Measurements from ENCODE around the gene LBHD2.

The LBHD2 gene

DNA sequence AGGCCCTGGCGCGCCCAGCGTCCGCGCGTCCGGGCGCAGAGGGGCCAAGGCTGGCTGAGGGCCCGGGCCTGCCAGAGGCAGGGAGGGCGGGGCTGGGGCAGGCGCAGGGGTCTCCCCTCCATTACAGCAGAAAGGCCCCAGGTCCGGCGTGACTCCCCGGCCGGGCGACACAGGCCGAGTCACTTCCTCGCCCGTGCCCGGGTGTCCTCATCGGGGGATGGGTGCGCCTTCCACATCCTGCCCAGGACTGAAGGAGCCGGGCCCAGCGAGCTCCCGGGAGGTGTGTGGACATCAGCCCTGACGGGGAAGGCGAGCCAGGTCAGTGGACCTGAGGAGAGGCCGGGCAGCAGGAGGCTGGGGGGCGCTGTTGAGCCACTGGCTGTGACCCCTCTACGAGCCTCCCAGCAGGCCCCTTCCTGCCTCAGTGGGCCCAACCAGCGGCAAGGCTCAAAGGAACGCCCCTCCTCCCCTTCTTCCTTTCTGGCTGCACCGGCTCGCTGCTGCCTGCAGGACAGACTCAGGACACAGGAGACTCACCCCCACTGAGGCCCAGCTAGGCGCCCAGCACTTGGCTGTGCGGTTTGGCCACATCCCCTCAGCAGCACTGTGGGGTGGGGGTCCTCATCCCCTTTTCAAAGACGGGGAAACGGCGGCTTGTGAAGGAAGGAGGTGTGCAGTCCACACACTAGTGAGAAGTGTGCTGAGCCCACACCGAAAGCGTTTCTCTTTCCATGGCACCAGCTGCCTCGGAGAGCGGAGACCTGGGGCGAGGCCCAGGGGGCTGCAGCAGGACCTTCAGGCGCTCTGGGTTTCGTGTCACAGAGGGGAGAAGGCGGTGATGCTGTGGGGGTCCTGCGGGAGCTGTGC lies 39.9 kb downstream of the LBHD2 start:
- Histone ChIP-seq H3K4me1 (ENCODE audit: low read length) (peaks cover 8% of the 10 kb centered on the region), H3K9ac (ENCODE audit: low read length) (no peak overlapping the region)

DNA sequence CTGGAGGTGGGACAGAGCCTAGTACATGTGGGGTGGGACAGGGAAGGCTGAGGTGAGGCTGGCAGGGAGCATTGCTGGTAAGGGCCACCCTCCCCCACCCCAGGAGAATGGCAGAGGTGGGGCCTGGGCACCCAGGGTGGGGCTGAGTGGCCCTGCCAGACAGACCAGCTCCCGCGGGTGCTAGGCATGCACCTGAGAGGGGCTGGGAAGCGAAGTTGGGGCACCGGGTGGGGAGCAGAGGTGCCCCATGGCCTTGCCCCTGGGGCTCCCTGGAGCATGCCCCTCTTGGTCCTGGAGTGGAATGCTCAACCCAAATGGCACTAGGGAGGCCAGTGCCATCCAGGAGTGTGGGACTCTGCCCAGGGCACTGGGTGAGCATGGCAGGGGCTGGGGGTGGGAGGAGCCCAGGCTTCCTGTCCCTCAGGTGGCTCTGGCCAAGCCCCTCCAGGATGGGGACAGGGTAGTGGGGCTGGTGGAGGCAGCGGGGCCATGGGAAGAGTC lies 40.5 kb downstream of the LBHD2 start:
- no peaks in the 10 kb centered on the region for H3K9me3 ChIP-seq (ENCODE audit: insufficient read depth, low read length)
- H3K4me1 ChIP-seq (ENCODE audit: low read length): peaks cover 5% of the 10 kb centered on the region; the same call in 1 of the 2 replicates
- no peak overlapping the region for H3K27ac ChIP-seq (ENCODE audit: low read length)
- no peaks in the 10 kb centered on the region for H3K27me3 ChIP-seq (ENCODE audit: low read depth, low read length)
- TF ChIP-seq, protein P1, sequence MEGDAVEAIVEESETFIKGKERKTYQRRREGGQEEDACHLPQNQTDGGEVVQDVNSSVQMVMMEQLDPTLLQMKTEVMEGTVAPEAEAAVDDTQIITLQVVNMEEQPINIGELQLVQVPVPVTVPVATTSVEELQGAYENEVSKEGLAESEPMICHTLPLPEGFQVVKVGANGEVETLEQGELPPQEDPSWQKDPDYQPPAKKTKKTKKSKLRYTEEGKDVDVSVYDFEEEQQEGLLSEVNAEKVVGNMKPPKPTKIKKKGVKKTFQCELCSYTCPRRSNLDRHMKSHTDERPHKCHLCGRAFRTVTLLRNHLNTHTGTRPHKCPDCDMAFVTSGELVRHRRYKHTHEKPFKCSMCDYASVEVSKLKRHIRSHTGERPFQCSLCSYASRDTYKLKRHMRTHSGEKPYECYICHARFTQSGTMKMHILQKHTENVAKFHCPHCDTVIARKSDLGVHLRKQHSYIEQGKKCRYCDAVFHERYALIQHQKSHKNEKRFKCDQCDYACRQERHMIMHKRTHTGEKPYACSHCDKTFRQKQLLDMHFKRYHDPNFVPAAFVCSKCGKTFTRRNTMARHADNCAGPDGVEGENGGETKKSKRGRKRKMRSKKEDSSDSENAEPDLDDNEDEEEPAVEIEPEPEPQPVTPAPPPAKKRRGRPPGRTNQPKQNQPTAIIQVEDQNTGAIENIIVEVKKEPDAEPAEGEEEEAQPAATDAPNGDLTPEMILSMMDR (IDR thresholded peaks at IDR 0.05; ENCODE audit: low read depth, low read length): no peak
- no peak for TF ChIP-seq EZH2phosphoT487 (IDR thresholded peaks at IDR 0.05; ENCODE audit: low read depth)
- H3K79me2 ChIP-seq (ENCODE audit: low read length): no peaks in the 10 kb centered on the region
- H2AFZ ChIP-seq (ENCODE audit: low read depth, low read length): no peak overlapping the region
- H3K4me2 ChIP-seq (ENCODE audit: low read length): no peak overlapping the region
- H3K4me3 ChIP-seq (ENCODE audit: low read length): no peak overlapping the region
- H4K20me1 ChIP-seq (ENCODE audit: insufficient read depth, low read length): no peaks in the 10 kb centered on the region
- H3K36me3 ChIP-seq (replicated peaks; ENCODE audit: low read depth, low read length): no peaks in the 10 kb centered on the region
- no peak overlapping the region for H3K9ac ChIP-seq (ENCODE audit: low read length)

More for the DNA sequence above, 39.9 kb downstream of the LBHD2 start:
- H3K27me3 ChIP-seq (ENCODE audit: low read depth, low read length): no peaks in the 10 kb centered on the region
- no peaks in the 10 kb centered on the region for H3K79me2 ChIP-seq (ENCODE audit: low read length)
- no peaks in the 10 kb centered on the region for H4K20me1 ChIP-seq (ENCODE audit: insufficient read depth, low read length)
- no peaks in the 10 kb centered on the region for H3K36me3 ChIP-seq (replicated peaks; ENCODE audit: low read depth, low read length)
- no peak overlapping the region for H3K4me2 ChIP-seq (ENCODE audit: low read length)
- TF ChIP-seq, protein P1 (IDR thresholded peaks at IDR 0.05; ENCODE audit: low read depth, low read length): peak; percentile 14; the same call in 1 of the 2 replicates
- no peak for TF ChIP-seq EZH2phosphoT487 (IDR thresholded peaks at IDR 0.05; ENCODE audit: low read depth)
- no peak overlapping the region for H3K4me3 ChIP-seq (ENCODE audit: low read length)
- no peaks in the 10 kb centered on the region for H3K9me3 ChIP-seq (ENCODE audit: insufficient read depth, low read length)
- no peak overlapping the region for H3K27ac ChIP-seq (ENCODE audit: low read length)
- no peak overlapping the region for H2AFZ ChIP-seq (ENCODE audit: low read depth, low read length)

DNA sequence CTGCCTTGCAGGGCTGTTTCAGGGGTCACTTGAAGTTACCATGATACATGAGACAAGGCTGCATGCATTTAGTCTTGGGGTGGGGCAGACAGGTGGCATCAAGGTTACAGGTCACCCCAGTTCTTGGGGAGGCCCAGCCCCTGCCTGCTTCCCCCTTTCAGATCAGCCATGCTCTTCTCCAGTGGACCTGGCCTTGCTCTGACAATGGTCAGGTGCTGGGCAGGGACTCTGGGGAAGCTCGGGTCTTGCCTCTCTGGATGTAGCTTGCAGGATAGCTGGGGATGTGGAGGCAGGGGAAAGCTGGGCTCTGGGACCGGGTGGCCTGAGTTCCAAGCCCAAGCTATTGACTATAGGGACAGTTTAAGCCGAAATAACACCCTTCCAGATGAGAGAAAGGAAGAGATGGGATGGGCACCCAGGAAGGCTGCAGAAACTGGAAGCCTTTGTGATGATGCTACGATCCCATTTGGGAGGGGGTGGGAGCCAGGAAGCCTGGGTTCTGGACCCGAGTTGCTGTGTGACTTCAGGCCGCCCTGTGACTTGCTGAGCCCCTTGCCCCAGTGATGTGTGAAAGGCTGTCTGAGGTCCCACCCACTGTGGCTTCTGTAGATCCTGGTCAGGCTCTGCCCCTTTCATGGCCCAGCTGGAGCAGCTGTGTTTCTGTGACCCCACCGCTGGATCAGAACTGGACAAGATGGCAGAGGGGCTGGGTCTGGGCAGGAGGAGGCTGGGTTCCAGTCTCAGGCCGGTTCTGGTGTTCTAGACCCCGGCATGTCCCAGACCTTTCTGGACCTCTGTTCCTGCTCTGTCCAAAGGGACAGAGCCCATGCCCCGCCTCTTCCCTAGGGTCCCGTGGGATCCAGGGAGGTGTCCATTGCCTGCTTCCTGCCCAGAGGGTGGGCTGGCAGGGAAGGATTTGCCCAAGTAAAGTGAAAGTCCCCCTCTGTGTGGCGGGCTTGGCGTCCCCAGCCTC lies 41.4 kb downstream of the LBHD2 start:
- no peaks in the 10 kb centered on the region for H3K79me2 ChIP-seq (ENCODE audit: low read length)
- H3K9ac ChIP-seq (ENCODE audit: low read length): no peak overlapping the region
- no peak overlapping the region for H3K4me3 ChIP-seq (ENCODE audit: low read length)
- H3K27me3 ChIP-seq (ENCODE audit: low read depth, low read length): no peaks in the 10 kb centered on the region
- H3K4me1 ChIP-seq (ENCODE audit: low read length): peaks cover 5% of the 10 kb centered on the region; the same call in 1 of the 2 replicates
- H3K36me3 ChIP-seq (replicated peaks; ENCODE audit: low read depth, low read length): no peaks in the 10 kb centered on the region
- no peak overlapping the region for H3K27ac ChIP-seq (ENCODE audit: low read length)
- TF ChIP-seq, protein P1 (IDR thresholded peaks at IDR 0.05; ENCODE audit: low read depth, low read length): no peak
- no peak for TF ChIP-seq EZH2phosphoT487 (IDR thresholded peaks at IDR 0.05; ENCODE audit: low read depth)
- H2AFZ ChIP-seq (ENCODE audit: low read depth, low read length): no peak overlapping the region
- H3K9me3 ChIP-seq (ENCODE audit: insufficient read depth, low read length): no peaks in the 10 kb centered on the region
- no peaks in the 10 kb centered on the region for H4K20me1 ChIP-seq (ENCODE audit: insufficient read depth, low read length)
- no peak overlapping the region for H3K4me2 ChIP-seq (ENCODE audit: low read length)

Measured in OCI-LY3 (cell line).